ENCODE measurements around the gene ATP1A4.

ATP1A4 gene

DNA sequence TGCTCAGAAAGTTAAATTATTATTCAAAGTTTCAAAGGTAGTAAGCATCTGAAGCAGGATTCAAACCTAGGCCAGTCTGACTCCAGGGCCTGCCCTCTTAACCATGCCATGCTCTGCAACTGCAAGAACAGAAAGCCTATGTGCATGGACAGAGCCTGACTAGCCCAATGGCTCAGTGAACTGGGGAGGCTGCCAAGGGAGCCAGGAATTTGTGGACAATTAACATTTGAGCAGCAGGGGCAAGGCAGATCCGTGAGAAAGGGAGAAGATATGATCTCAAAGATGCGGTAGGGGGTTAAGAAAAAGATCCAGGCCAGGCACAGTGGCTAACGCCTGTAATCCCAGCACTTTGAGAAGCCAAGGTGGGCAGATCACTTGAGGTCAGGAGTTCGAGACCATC, 6.5 kb upstream of the ATP1A4 start:
- no peak for DNase-seq (ENCODE audit: low read depth)

- DNase-seq (ENCODE audit: low read depth), result no peak
Measured at GRCh38 chr1:160146107-160146506, 5.3 kb upstream of the ATP1A4 start.

- DNase-seq (ENCODE audit: low read depth), result no peak
Measured at GRCh38 chr1:160148121-160148520, 3.3 kb upstream of the ATP1A4 start.

GRCh38 chr1:160149233-160149632, 2.2 kb upstream of the ATP1A4 start:
- DNase-seq (ENCODE audit: low read depth), result no peak

DNA sequence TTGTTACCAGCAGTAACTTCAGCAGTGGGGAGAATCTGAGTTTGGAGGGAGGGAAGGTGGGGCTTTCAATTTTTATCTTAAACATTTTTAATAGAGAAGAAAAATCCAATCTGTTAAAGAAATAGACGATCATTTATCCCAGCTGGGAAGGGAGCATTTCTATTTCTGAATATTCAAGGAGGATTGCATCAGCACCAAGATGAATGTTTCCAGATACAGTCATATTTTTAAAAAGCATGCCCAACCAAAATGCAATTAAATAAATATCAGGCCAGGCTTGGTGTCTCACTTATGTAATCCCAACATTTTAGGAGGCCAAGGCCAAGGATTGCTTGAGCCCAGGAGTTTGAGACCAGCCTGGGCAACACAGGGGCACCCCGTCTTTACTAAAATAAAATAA, 1.7 kb upstream of the ATP1A4 start:
- no peak for DNase-seq (ENCODE audit: low read depth)

DNA sequence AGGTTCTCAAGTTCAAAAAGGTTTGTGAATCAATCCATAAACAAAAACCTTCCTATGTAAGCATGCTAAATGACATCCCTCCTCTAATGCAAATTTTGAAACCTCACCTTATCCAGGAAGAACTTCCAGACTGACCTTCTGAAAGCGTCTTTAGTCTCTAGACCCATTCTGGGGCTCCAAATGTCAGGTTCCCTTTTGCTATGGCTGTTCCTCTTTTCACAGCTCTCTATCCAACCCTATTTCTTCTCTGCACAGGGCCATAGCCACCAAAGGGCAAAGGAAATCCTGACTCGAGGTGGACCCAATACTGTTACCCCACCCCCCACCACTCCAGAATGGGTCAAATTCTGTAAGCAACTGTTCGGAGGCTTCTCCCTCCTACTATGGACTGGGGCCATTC, 3.4 kb downstream of the ATP1A4 start:
- DNase-seq (ENCODE audit: low read depth), result no peak

DNA sequence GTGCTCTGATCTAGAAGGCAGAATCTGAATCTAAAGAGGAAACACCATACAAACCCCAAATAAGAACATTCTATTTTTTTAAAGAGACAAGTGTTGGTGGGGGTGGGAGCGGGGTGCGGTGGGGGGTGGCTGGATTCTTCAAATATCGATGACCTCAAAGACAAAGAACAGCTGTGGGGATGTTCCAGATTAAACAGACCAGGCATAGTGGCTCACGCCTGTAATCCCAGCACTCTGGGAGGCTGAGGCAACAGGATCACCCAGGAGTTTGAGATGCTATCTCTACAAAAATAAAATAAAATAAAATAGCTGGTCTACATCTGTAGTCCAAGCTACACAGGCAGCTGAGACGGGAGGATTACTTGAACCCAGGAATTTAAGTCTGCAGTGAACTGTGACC, 5.0 kb downstream of the ATP1A4 start:
- no peak for DNase-seq (ENCODE audit: low read depth)

- DNase-seq (ENCODE audit: low read depth), result no peak
Measured at GRCh38 chr1:160157174-160157573, 5.8 kb downstream of the ATP1A4 start.

- DNase-seq (ENCODE audit: low read depth), result no peak
Measured at GRCh38 chr1:160158031-160158430, 6.6 kb downstream of the ATP1A4 start.

GRCh38 chr1:160158534-160158933, 7.1 kb downstream of the ATP1A4 start:
- DNase-seq (ENCODE audit: low read depth), result no peak

DNA sequence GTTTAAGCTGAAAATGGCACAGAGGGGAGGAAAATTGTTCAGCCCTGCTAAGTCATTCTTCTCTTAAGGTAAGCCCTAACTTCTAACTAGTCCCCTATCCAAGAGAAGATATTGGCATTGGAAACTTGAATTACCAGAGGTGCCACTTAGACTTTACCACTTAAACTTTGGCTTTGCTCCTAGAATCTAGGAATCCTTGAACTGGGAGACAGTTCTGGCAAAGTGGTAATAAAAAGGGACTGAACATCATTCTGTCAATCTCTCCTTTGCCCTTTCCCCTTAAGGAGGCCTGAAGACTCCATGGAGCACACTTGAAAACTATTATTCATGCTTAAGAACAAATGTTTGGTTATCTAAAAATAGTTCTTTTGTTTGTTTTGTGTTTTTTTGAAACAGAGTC, 8.4 kb downstream of the ATP1A4 start:
- no peak for DNase-seq (ENCODE audit: low read depth)

GRCh38 chr1:160161965-160162705, 10.7 kb downstream of the ATP1A4 start:
- DNase-seq (ENCODE audit: low read depth), result no peak

DNA sequence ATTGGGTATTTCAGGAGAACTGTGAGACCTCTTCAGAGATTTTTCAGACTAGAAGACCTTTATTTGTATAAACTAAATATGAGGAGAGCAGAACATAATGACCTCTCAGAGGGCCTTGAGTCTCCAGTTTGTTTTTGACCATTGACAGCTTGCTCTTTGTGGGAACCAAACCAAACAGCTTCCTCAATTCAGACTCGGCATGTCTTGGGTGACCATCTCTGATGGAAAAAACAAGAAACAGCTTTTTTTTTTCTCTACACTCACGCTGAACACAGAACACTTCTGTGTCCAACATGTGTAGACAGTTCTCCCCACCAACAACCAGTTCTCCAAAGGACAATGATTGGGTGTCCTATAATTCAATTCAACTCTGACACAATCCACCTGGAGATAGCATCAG, 11.5 kb downstream of the ATP1A4 start:
- no peak for DNase-seq (ENCODE audit: low read depth)

DNA sequence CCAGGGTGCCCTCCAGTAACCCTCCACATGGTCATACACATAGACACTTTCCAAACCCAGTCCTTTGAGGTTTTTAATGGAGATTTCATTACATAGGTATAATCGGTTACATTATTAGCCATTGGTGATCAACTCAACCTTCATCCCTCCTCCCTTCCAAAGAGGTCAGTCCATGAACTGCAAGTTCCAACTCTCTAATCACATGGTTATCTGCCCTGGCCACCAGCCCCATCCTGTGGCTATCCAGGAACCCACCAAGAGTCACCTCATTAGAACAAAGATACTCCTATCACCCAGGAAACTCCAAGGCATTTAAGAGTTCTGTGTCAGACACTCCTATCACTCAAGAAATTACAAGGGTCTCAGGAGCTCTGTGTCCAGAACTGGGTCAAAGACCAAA, 12.2 kb downstream of the ATP1A4 start:
- no peak for DNase-seq (ENCODE audit: low read depth)

- DNase-seq (ENCODE audit: low read depth), result no peak
Measured at GRCh38 chr1:160164121-160164520, 12.7 kb downstream of the ATP1A4 start.

DNA sequence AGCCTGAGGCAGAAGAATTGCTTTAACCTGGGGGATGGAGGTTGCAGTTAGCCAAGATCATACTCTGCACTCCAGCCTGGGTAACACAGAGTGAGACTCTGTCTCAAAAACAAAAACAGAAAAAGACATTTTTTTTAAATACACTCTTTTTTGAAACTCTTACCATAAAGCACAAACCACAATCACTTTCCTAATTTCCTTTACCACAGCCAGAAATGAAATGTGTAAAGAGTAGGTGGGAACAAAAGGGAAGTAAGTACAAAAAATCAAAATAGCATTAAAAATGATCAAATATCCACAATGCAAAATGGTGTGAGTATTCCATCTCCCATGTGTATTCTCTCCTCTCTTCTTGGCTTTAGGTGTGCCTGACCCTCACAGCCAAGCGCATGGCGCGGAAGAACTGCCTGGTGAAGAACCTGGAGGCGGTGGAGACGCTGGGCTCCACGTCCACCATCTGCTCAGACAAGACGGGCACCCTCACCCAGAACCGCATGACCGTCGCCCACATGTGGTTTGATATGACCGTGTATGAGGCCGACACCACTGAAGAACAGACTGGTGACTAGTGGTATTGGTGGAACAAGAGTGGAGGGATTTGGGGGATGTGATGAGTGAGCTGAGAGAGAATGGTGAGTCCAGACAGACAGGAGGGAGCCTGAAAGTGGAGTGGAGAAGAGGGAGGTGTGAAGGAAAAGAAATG, 14.9 kb downstream of the ATP1A4 start:
- no peak for DNase-seq (ENCODE audit: low read depth)

GRCh38 chr1:160167056-160167455, 15.7 kb downstream of the ATP1A4 start:
- DNase-seq (ENCODE audit: low read depth), result no peak

- no peak for DNase-seq (ENCODE audit: low read depth)
Measured at GRCh38 chr1:160167580-160167979, 16.2 kb downstream of the ATP1A4 start.

DNA sequence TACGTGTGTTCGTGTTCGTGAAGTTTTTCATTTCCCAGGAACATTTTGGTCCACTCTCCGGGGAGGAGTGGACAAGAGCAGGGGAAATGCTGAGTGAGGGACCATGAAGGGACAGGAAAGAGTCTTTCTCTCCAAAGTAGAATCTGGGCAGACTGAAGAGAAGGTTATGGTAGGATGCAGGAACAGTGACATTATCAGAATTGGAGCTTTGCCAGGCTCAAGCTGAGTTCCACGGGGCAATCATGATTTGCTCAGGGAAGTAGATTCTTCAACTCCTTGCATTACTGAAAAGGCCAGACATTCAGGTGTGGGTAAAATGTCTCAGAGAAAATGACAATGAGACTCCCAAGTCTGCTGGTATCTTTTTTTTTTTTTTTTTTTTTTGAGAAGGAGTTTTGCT, 16.6 kb downstream of the ATP1A4 start:
- DNase-seq (ENCODE audit: low read depth), result no peak

GRCh38 chr1:160168609-160169369, 17.4 kb downstream of the ATP1A4 start:
- no peak for DNase-seq (ENCODE audit: low read depth)

DNA sequence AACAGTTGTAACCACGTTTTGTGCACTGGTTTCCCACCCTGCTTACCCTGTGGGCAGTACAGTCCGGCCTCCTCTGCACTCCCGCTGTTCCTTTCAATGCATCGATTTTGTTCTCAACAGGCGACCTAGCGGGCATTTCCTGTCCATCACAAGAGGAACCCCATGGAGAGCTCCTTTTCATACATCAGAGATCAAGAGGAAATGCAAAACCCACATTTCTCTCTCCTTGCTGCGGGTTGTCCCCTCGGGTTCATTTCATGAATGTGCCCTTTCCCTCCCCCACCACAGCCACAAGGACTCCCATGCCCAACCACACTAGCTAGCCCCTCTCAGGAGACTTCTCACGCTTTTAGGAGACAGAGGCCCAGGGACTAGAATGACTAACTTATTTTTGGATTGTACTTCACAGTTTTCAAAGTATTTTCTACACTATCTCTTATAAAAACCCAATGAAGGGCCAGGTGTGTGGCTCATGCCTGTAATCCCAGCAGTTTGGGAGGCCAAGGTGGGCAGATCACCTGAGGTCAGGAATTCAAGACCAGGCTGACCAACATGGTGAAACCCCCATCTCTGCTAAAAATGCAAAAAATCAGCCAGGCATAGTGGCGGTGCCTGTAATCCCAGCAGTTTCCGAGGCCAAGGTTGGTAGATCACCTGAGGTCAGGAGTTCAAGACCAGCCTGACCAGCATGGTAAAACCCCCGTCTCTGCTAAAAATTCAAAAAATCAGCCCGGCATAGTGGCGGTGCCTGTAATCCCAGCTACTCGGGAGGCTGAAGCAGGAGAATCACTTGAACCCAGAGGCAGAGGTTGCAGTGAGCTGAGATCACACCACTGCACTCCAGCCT, 18.4 kb downstream of the ATP1A4 start:
- no peak for DNase-seq (ENCODE audit: low read depth)

DNA sequence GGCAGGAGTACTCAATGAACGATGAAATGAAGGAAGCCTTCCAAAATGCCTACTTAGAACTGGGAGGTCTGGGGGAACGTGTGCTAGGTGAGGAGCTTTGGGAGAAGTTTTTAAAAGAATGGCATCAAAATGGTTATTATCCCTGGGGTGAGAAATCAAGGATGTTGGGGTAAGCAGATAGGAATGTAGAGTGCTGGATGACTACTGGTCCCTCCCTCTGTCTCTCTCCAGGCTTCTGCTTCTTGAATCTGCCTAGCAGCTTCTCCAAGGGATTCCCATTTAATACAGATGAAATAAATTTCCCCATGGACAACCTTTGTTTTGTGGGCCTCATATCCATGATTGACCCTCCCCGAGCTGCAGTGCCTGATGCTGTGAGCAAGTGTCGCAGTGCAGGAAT, 20.0 kb downstream of the ATP1A4 start:
- no peak for DNase-seq (ENCODE audit: low read depth)
